Adipocyte (in vitro differentiated cells): ENCODE results near the gene SPATA32.
A peak's percentile ranks its signal among the peaks of the same experiment; 100 is the strongest.

Source experiments
- DNase-seq: peaks from one replicate; pipeline ENCODE4 v3.0.0-alpha.2; 2015; ENCODE audit warnings: low read depth
- H3K27me3 ChIP-seq: replicated peaks from 2 replicates; pipeline ENCODE4 v1.7.0; 2013; ENCODE audit warnings: mild to moderate bottlenecking, low read length, moderate library complexity; ENCODE audit not compliant: control insufficient read depth, insufficient read depth
- H3K36me3 ChIP-seq: 2 replicates; pipeline ENCODE4 v1.7.0; 2013; ENCODE audit warnings: low read length, mild to moderate bottlenecking, moderate library complexity; ENCODE audit not compliant: control insufficient read depth, insufficient read depth, severe bottlenecking
- H3K4me1 ChIP-seq: 2 replicates; pipeline ENCODE4 v1.7.0; 2013; ENCODE audit warnings: mild to moderate bottlenecking, low read length, moderate library complexity; ENCODE audit not compliant: control insufficient read depth, insufficient read depth
- H3K4me3 ChIP-seq: 2 replicates; pipeline ENCODE4 v1.7.0; 2013; ENCODE audit warnings: mild to moderate bottlenecking, low read length, moderate library complexity
- H3K9ac ChIP-seq: 2 replicates; pipeline ENCODE4 v1.7.0; 2013; ENCODE audit warnings: mild to moderate bottlenecking, low read length, moderate library complexity
- H3K9me3 ChIP-seq: 2 replicates; pipeline ENCODE4 v1.7.0; 2013; ENCODE audit warnings: mild to moderate bottlenecking, low read length, moderate library complexity; ENCODE audit not compliant: control insufficient read depth

Gene SPATA32

GRCh38 chr17:45292696-45293412, 31.0 kb upstream of the SPATA32 start:
- H3K36me3 ChIP-seq, result peaks cover 9% of the 10 kb centered on the region
- no peaks in the 10 kb centered on the region for H3K9me3 ChIP-seq
- H3K9ac ChIP-seq, result peak overlapping the region; percentile 24
- no peak overlapping the region for H3K4me3 ChIP-seq
- DNase-seq, result no peak
- H3K27me3 ChIP-seq, result no peaks in the 10 kb centered on the region
- H3K4me1 ChIP-seq, result peaks cover 58% of the 10 kb centered on the region

GRCh38 chr17:45291171-45291805, 29.4 kb upstream of the SPATA32 start:
- peak overlapping the region; percentile 31 for H3K9ac ChIP-seq
- DNase-seq, result no peak
- H3K36me3 ChIP-seq, result peaks cover 22% of the 10 kb centered on the region
- no peaks in the 10 kb centered on the region for H3K9me3 ChIP-seq
- peaks cover 52% of the 10 kb centered on the region for H3K4me1 ChIP-seq
- H3K27me3 ChIP-seq, result no peaks in the 10 kb centered on the region
- no peak overlapping the region for H3K4me3 ChIP-seq

GRCh38 chr17:45290269-45290765, 28.4 kb upstream of the SPATA32 start:
- H3K36me3 ChIP-seq, result peaks cover 26% of the 10 kb centered on the region
- H3K9ac ChIP-seq, result no peak overlapping the region
- H3K27me3 ChIP-seq, result no peaks in the 10 kb centered on the region
- no peak overlapping the region for H3K4me3 ChIP-seq
- H3K9me3 ChIP-seq, result no peaks in the 10 kb centered on the region
- peaks cover 44% of the 10 kb centered on the region for H3K4me1 ChIP-seq
- DNase-seq, result no peak

- Histone ChIP-seq H3K9me3 (no peaks in the 10 kb centered on the region), H3K27me3 (no peaks in the 10 kb centered on the region), H3K4me1 (peaks cover 37% of the 10 kb centered on the region), H3K4me3 (no peak overlapping the region), H3K36me3 (peaks cover 32% of the 10 kb centered on the region), H3K9ac (no peak overlapping the region)
- DNase-seq, result no peak
These were observed 27.7 kb upstream of the SPATA32 start for GRCh38 chr17:45289301-45290268.

GRCh38 chr17:45288825-45289224, 26.9 kb upstream of the SPATA32 start:
- peaks cover 39% of the 10 kb centered on the region for H3K36me3 ChIP-seq
- DNase-seq, result no peak
- peaks cover 29% of the 10 kb centered on the region for H3K4me1 ChIP-seq
- no peak overlapping the region for H3K9ac ChIP-seq
- no peaks in the 10 kb centered on the region for H3K9me3 ChIP-seq
- H3K27me3 ChIP-seq, result no peaks in the 10 kb centered on the region
- no peak overlapping the region for H3K4me3 ChIP-seq

GRCh38 chr17:45287526-45288500, 25.9 kb upstream of the SPATA32 start:
- no peak overlapping the region for H3K9ac ChIP-seq
- H3K4me1 ChIP-seq, result peaks cover 19% of the 10 kb centered on the region
- H3K4me3 ChIP-seq, result no peak overlapping the region
- no peaks in the 10 kb centered on the region for H3K9me3 ChIP-seq
- no peaks in the 10 kb centered on the region for H3K27me3 ChIP-seq
- DNase-seq, result peak; percentile 32
- peaks cover 49% of the 10 kb centered on the region for H3K36me3 ChIP-seq

- Histone ChIP-seq H3K4me3 (no peak overlapping the region), H3K9me3 (no peaks in the 10 kb centered on the region), H3K36me3 (peaks cover 57% of the 10 kb centered on the region), H3K4me1 (peaks cover 6% of the 10 kb centered on the region), H3K27me3 (no peaks in the 10 kb centered on the region), H3K9ac (no peak overlapping the region)
- DNase-seq, result no peak
These were observed 24.4 kb upstream of the SPATA32 start for GRCh38 chr17:45286286-45286685.

- Histone ChIP-seq H3K36me3 (peaks cover 63% of the 10 kb centered on the region), H3K4me3 (no peak overlapping the region), H3K27me3 (no peaks in the 10 kb centered on the region), H3K9me3 (no peaks in the 10 kb centered on the region), H3K4me1 (no peaks in the 10 kb centered on the region), H3K9ac (no peak overlapping the region)
- no peak for DNase-seq
These were observed 22.6 kb upstream of the SPATA32 start for GRCh38 chr17:45284176-45285140.

GRCh38 chr17:45283711-45284110, 21.8 kb upstream of the SPATA32 start:
- Histone ChIP-seq H3K9me3 (no peaks in the 10 kb centered on the region), H3K9ac (no peak overlapping the region), H3K36me3 (peaks cover 58% of the 10 kb centered on the region), H3K4me3 (no peak overlapping the region), H3K4me1 (no peaks in the 10 kb centered on the region), H3K27me3 (no peaks in the 10 kb centered on the region)
- DNase-seq, result no peak
